IPS DF 4.7 (cell line): ENCODE results near the gene CLCNKB.

Experiments
- DNase-seq: peaks from one replicate; pipeline ENCODE4 v3.0.0-alpha.2; 2013; ENCODE audit warnings: low spot score; ENCODE audit errors: extremely low read depth

Gene CLCNKB

GRCh38 chr1:16074217-16074616 is 30.6 kb downstream of the CLCNKB start:
- no peak for DNase-seq

GRCh38 chr1:16075337-16076030 is 31.9 kb downstream of the CLCNKB start:
- DNase-seq, result no peak

- no peak for DNase-seq
These were observed 32.7 kb downstream of the CLCNKB start for GRCh38 chr1:16076031-16076864.

- DNase-seq, result no peak
These were observed 33.3 kb downstream of the CLCNKB start for GRCh38 chr1:16076865-16077238.

GRCh38 chr1:16077406-16078245 is 34.0 kb downstream of the CLCNKB start:
- DNase-seq, result no peak

GRCh38 chr1:16078925-16079656 is 35.5 kb downstream of the CLCNKB start:
- peak; percentile 56 for DNase-seq

- no peak for DNase-seq
These were observed 37.0 kb downstream of the CLCNKB start for GRCh38 chr1:16080422-16081150.

GRCh38 chr1:16081636-16082035 is 38.1 kb downstream of the CLCNKB start:
- no peak for DNase-seq

GRCh38 chr1:16082283-16083038 is 38.9 kb downstream of the CLCNKB start:
- peak; percentile 60 for DNase-seq

GRCh38 chr1:16083486-16083885 is 39.9 kb downstream of the CLCNKB start:
- no peak for DNase-seq

GRCh38 chr1:16085522-16085921 is 41.9 kb downstream of the CLCNKB start:
- DNase-seq, result no peak

GRCh38 chr1:16087733-16088132 is 44.2 kb downstream of the CLCNKB start:
- no peak for DNase-seq

- no peak for DNase-seq
These were observed 44.8 kb downstream of the CLCNKB start for GRCh38 chr1:16088351-16088911.

- DNase-seq, result no peak
These were observed 45.4 kb downstream of the CLCNKB start for GRCh38 chr1:16088996-16089395.

- no peak for DNase-seq
These were observed 46.7 kb downstream of the CLCNKB start for GRCh38 chr1:16090076-16090826.

GRCh38 chr1:16091296-16091695 is 47.7 kb downstream of the CLCNKB start:
- DNase-seq, result no peak

GRCh38 chr1:16092097-16092922 is 48.7 kb downstream of the CLCNKB start:
- DNase-seq, result no peak
